HG03521 (cell line): ENCODE measurements around the gene MSLN.

Source experiments
- ATAC-seq: cut with Tn5 transposase; IDR thresholded peaks from one replicate; pipeline ENCODE4 v1.9.1; 2021; ENCODE audit warnings: mild to moderate bottlenecking, moderate library complexity; ENCODE audit not compliant: unreplicated experiment

MSLN gene

GRCh38 chr16:801584-802363 lies 41.2 kb downstream of the MSLN start:
- no peak for ATAC-seq

GRCh38 chr16:802461-802860 lies 41.9 kb downstream of the MSLN start:
- ATAC-seq = no peak

- ATAC-seq = no peak
These were observed 42.6 kb downstream of the MSLN start for GRCh38 chr16:802914-803753.

GRCh38 chr16:803754-804080 lies 43.2 kb downstream of the MSLN start:
- no peak for ATAC-seq

GRCh38 chr16:804193-805048 lies 43.9 kb downstream of the MSLN start:
- ATAC-seq = no peak

- no peak for ATAC-seq
These were observed 44.9 kb downstream of the MSLN start for GRCh38 chr16:805474-805873.

- peak; percentile 90 for ATAC-seq
These were observed 47.0 kb downstream of the MSLN start for GRCh38 chr16:807347-808084.

GRCh38 chr16:808085-808386 lies 47.5 kb downstream of the MSLN start:
- no peak for ATAC-seq

GRCh38 chr16:813204-813915 lies 52.8 kb downstream of the MSLN start:
- ATAC-seq = no peak

- ATAC-seq = no peak
These were observed 53.4 kb downstream of the MSLN start for GRCh38 chr16:813916-814412.

- ATAC-seq = no peak
These were observed 54.4 kb downstream of the MSLN start for GRCh38 chr16:814974-815373.

GRCh38 chr16:815861-816260 lies 55.3 kb downstream of the MSLN start:
- ATAC-seq = no peak

GRCh38 chr16:817001-817906 lies 56.7 kb downstream of the MSLN start:
- ATAC-seq = no peak

GRCh38 chr16:818132-818531 lies 57.6 kb downstream of the MSLN start:
- no peak for ATAC-seq
